SH-SY5Y (cell line): Measurements from ENCODE around the gene WDHD1.

ENCODE experiments used
- GATA2 ChIP-seq: IDR thresholded peaks from 2 replicates; pipeline ENCODE4 v1.6.1; 2011; ENCODE audit warnings: mild to moderate bottlenecking, low read depth, low read length
- GATA3 ChIP-seq: IDR thresholded peaks from 2 replicates; pipeline ENCODE4 v1.6.1; 2011; ENCODE audit warnings: low read depth, mild to moderate bottlenecking, low read length, moderate library complexity

The WDHD1 gene

GRCh38 chr14:55053500-55053899 is 26.6 kb upstream of the WDHD1 start:
- TF ChIP-seq GATA3 (no peak), GATA2 (no peak)

- no peak for TF ChIP-seq GATA2
Measured at GRCh38 chr14:55053018-55053417, 26.1 kb upstream of the WDHD1 start.

GRCh38 chr14:55052269-55052930 is 25.5 kb upstream of the WDHD1 start:
- TF ChIP-seq GATA3 (no peak), GATA2 (no peak)

GRCh38 chr14:55051423-55052268 is 24.7 kb upstream of the WDHD1 start, which contains the start of gene MAPK1IP1L:
Gene MAPK1IP1L (plus strand): TSS chr14:55051647. CDS start chr14:55061684, 10,037 bp downstream.
- TF ChIP-seq GATA2 = no peak
- no peak for TF ChIP-seq GATA3

- TF ChIP-seq GATA3 = no peak
- no peak for TF ChIP-seq GATA2
Measured at GRCh38 chr14:55051165-55051422, 24.2 kb upstream of the WDHD1 start.

DNA sequence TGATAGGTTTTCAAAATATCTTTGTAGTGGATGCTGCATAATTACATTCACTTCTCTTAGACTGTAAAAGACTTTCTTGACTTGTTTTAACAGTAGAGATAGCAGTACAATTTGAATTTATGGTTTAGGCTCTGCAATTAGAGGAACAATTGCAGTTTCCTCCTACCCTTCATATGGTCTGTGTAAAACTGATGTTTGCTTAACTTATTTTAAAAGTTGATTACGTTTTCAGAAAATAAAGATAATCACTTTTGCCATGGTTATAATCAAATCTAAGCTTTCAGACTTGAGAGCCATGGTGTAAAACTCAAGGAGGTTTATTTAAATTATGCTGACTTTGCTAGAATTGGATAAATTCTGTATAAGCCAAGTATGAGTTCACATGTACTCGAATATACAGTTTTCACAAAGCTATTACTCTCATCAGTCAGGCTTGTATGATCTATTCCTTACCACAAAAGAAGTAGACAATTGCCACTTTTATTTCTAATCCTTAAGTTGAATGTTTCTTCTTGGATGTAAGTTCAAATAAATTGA is 22.1 kb upstream of the WDHD1 start:
- TF ChIP-seq GATA2 = no peak
- TF ChIP-seq GATA3 = no peak

- TF ChIP-seq GATA2 = no peak
- TF ChIP-seq GATA3 = no peak
Measured at GRCh38 chr14:55047301-55048053, 20.6 kb upstream of the WDHD1 start.

DNA sequence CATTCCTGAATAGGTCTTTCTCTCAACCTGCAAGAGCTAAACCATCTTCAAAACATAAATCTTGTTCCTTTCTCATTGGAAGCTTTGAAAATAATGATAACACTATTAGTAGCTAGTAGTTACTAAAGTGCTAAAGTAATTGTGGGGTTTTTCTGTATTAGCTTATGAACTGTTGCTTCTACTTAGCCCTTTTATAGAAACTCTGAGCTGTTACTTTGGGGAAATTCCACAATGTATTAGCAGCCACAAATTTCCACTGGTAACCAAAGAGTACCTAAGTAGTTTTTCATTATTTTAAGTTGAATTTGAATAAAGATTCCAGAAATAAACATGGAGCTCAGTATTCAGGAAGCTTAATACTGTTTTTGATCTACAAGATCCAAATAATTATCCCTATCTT is 18.2 kb upstream of the WDHD1 start:
- no peak for TF ChIP-seq GATA2
- no peak for TF ChIP-seq GATA3

- TF ChIP-seq GATA3 = no peak
- no peak for TF ChIP-seq GATA2
Measured at GRCh38 chr14:55043528-55043927, 16.6 kb upstream of the WDHD1 start.

DNA sequence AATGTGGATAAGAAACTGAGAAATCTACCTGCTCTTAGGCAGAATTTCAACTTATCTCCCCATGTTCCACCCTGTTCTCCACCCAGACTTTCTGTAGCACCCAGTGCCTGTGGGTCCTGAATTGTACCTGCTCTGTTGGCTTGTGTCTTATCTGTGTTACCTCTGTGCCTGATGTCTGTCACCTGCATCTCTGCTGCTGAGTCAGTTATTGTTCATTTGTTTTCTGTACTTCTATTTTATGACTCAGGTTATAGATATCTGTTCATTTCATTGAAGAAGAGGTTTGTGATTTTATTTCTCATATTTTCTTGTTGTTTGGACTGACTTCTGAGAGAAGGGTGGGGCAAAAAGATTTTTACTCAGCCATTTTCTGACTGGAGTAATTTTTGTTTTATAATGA is 11.8 kb upstream of the WDHD1 start:
- TF ChIP-seq GATA2 (no peak), GATA3 (no peak)

DNA sequence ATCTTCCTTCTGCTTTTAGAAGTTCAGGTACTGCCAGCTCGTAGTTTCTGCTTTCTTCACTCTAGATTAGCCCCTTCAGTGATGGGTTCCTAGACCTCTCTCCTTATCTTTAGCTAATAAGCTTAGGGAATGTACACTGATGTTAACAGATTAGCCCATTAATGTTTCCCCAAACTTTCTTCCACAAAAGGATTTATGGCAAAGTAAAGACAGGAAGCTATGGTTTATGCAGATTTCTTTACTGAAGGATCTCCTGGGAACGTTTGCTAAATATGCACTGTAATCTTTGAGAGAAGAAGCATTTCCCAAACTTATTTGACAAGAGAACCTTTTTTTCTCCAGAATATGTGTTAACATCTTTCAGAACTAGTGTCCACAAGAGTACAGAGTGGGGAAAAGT is 4.3 kb upstream of the WDHD1 start:
- TF ChIP-seq GATA3 = no peak

DNA sequence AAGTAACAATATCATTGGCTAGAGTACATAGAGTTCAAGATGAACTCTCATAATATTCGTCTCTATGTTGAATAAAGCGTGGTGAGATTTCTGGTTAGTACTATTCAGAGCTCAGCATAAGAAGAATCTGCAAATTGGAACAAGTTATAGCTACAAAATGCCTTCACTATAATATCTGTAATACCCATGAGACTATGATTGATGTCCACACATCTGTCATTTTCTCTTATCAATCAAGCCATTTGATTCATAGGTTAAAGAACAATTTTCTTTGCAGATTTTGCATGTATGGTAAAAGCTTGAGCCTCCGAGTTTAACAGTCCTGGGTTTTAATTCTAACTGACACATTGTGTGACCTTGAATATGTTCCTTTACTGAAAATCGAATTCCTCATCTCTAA is 1.6 kb upstream of the WDHD1 start:
- no peak for TF ChIP-seq GATA2

DNA sequence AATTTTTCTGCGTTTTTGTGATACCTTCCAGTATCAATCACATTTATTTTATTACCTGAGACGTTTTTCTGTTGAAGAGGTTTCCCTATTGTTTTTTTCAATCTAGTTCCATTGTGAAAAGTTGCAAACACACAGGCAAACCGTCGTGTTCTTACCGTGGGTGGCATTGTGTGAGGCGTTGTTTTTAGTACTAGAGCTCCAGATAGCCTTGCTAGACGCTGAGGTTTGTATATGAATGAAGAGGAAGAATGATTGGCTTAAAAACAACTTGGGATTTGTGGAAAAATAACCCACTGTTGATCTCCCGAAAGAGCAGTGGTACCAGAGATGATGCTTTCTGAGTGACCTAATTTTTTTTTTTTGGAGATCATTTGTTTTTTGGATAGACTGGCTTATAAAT is 1.2 kb upstream of the WDHD1 start:
- TF ChIP-seq GATA2 (no peak), GATA3 (no peak)

DNA sequence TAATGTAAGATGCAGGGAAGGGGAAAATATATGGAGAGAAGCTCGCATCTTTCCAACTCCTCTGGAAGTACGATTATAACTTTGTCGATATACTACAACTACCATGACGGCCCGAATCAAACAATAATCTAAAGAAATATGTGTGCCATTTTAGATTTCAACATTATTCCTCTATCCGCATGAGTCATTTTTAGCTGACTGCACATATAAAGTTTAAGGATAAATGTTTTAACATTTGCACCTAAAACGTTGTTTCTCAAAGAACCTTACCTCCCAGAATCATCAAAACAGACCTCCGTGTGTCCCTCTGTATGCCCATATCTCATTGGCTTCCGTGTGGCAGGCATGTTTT is 482 bp downstream of the WDHD1 start:
- TF ChIP-seq GATA2 (no peak), GATA3 (no peak)

DNA sequence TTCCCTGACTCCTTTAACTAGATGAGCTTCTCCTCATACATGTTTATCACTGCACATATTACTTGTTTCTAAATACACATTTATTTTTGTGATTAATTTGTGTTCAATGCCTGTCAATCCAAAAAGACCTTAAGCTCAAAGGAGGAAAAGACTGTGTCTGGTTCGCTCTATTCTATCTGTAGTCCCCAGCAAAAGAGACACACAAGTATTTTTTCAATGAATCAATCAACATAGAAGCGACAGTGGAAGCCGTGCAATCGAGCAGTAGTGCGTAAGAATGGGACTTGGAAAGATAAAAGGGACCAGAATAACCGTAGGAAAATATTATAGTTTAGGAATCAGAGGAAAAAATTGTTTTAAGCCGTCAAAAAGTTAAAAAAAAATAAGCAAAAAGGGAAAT is 951 bp downstream of the WDHD1 start:
- TF ChIP-seq GATA3 (no peak), GATA2 (no peak)
